IMR-90 (cell line): Measurements from ENCODE around the gene BUD23. TPM values are rescaled to one million over a fixed set of nuclear protein-coding genes. Genes with fewer than 3 reads are reported as not detected.

Source experiments
- ATAC-seq: fragments of 200-7000 bp; cut with Tn5 transposase; 2 replicates; pipeline ENCODE4 v1.9.1; 2020; ENCODE audit warnings: low read depth, mild to moderate bottlenecking, moderate library complexity
- BruUV-seq: library from RNA; stranded (reverse); fragments of 400-500 nt; replicated peaks from 2 replicates; lab custom pipeline; 2021; lab: Mats Ljungman, UMichigan
- CTCF ChIA-PET: fragments of 300-600 bp; formaldehyde crosslinking; extraction: SDS; loops from one replicate; lab custom pipeline; 2021; ENCODE audit warnings: antibody characterized with exemption; lab: Yijun Ruan, JAX
- POLR2A ChIA-PET: fragments of 300-600 bp; sonication (Branson Sonifier 250); formaldehyde crosslinking; loops from one replicate; lab custom pipeline; 2022; ENCODE audit warnings: antibody characterized with exemption; ENCODE audit not compliant: unreplicated experiment; lab: Charles Lee
- DNase-seq: peaks from one replicate; pipeline ENCODE4 v3.0.0; 2013
- H2AFZ ChIP-seq: replicated peaks from 2 replicates; pipeline ENCODE3; 2013; ENCODE audit warnings: low read length, mild to moderate bottlenecking; ENCODE audit not compliant: poor library complexity
- H2AK5ac ChIP-seq: 2 replicates; pipeline ENCODE4 v1.6.1; 2013; ENCODE audit warnings: low read depth, low read length, inconsistent platforms
- H2AK9ac ChIP-seq: replicated peaks from 2 replicates; pipeline ENCODE3; 2013; ENCODE audit warnings: mild to moderate bottlenecking, low read depth, low read length, moderate library complexity; ENCODE audit not compliant: poor library complexity
- H2BK120ac ChIP-seq: 2 replicates; pipeline ENCODE4 v1.6.1; 2013; ENCODE audit warnings: low read depth, low read length, inconsistent platforms
- H2BK15ac ChIP-seq: 3 replicates; pipeline ENCODE4 v1.6.1; 2013; ENCODE audit warnings: low read depth, low read length, inconsistent platforms
- H2BK20ac ChIP-seq: 2 replicates; pipeline ENCODE4 v1.6.1; 2013; ENCODE audit warnings: low read depth, mild to moderate bottlenecking, inconsistent platforms, low read length, moderate library complexity
- H2BK5ac ChIP-seq: 2 replicates; pipeline ENCODE4 v1.6.1; 2013; ENCODE audit warnings: mild to moderate bottlenecking, low read depth, low read length, inconsistent platforms; ENCODE audit not compliant: poor library complexity, severe bottlenecking
- H3K14ac ChIP-seq: replicated peaks from 2 replicates; pipeline ENCODE4 v1.6.1; 2013; ENCODE audit warnings: low read depth, low read length, inconsistent platforms
- H3K18ac ChIP-seq: 2 replicates; pipeline ENCODE4 v1.6.1; 2013; ENCODE audit warnings: low read depth, low read length, control low read depth
- H3K23ac ChIP-seq: 2 replicates; pipeline ENCODE4 v1.6.1; 2013; ENCODE audit warnings: low read depth, low read length, inconsistent platforms
- H3K27ac ChIP-seq: 2 replicates; pipeline ENCODE4 v1.5.1; 2013; ENCODE audit warnings: mild to moderate bottlenecking, control low read depth, low read length; ENCODE audit not compliant: insufficient read depth
- H3K27me3 ChIP-seq: 2 replicates; pipeline ENCODE4 v1.6.1; 2013; ENCODE audit warnings: low read length; ENCODE audit not compliant: control insufficient read depth, insufficient read depth
- H3K36me3 ChIP-seq: 2 replicates; pipeline ENCODE4 v1.6.1; 2013; ENCODE audit warnings: low read length, mixed read lengths; ENCODE audit not compliant: control insufficient read depth, insufficient read depth
- H3K4ac ChIP-seq: 2 replicates; pipeline ENCODE4 v1.6.1; 2013; ENCODE audit warnings: low read depth, low read length, inconsistent platforms
- H3K4me1 ChIP-seq: 2 replicates; pipeline ENCODE4 v1.6.1; 2013; ENCODE audit warnings: low read length, mixed read lengths; ENCODE audit not compliant: control insufficient read depth, insufficient read depth
- H3K4me2 ChIP-seq: 2 replicates; pipeline ENCODE4 v1.6.1; 2013; ENCODE audit warnings: low read depth, mild to moderate bottlenecking, control low read depth, low read length, moderate library complexity
- H3K4me3 ChIP-seq: 2 replicates; pipeline ENCODE4 v1.5.1; 2013; ENCODE audit warnings: low read depth, mild to moderate bottlenecking, control low read depth, low read length, moderate library complexity; ENCODE audit not compliant: insufficient read depth
- H3K56ac ChIP-seq: 2 replicates; pipeline ENCODE4 v1.6.1; 2013; ENCODE audit warnings: low read length, inconsistent platforms; ENCODE audit not compliant: insufficient read depth; ENCODE audit errors: extremely low read depth
- H3K79me1 ChIP-seq, 2 experiments: 2 replicates each; pipeline ENCODE4 v1.6.1; 2013; ENCODE audit warnings: low read length in 2 of 2, inconsistent platforms in 1 of 2, low read depth in 1 of 2
- H3K9ac ChIP-seq: 2 replicates; pipeline ENCODE4 v1.6.1; 2013; ENCODE audit warnings: low read depth, low read length, control low read depth
- H3K9me1 ChIP-seq: 2 replicates; pipeline ENCODE4 v1.6.1; 2013; ENCODE audit warnings: low read length, inconsistent platforms; ENCODE audit not compliant: insufficient read depth
- H3K9me3 ChIP-seq: 2 replicates; pipeline ENCODE4 v1.6.1; 2013; ENCODE audit warnings: low read length; ENCODE audit not compliant: control insufficient read depth, insufficient read depth
- H4K20me1 ChIP-seq: 2 replicates; pipeline ENCODE4 v1.6.1; 2013; ENCODE audit warnings: low read length, inconsistent platforms; ENCODE audit not compliant: insufficient read depth
- H4K5ac ChIP-seq: 2 replicates; pipeline ENCODE4 v1.6.1; 2013; ENCODE audit warnings: mild to moderate bottlenecking, low read depth, low read length, control low read depth
- H4K8ac ChIP-seq, 2 experiments: 2 replicates each; pipeline ENCODE4 v1.6.1; 2013; ENCODE audit warnings: low read depth in 2 of 2, low read length in 2 of 2, control low read depth in 1 of 2, inconsistent platforms in 1 of 2
- H4K91ac ChIP-seq: 2 replicates; pipeline ENCODE4 v1.6.1; 2013; ENCODE audit warnings: low read depth, low read length, inconsistent platforms; ENCODE audit not compliant: insufficient read depth
- BHLHE40 ChIP-seq: fragments of 150-350 bp; IDR thresholded peaks from 2 replicates; pipeline ENCODE4 v1.6.1; 2016; ENCODE audit warnings: mild to moderate bottlenecking, low read depth, low read length
- CEBPB ChIP-seq: IDR thresholded peaks from 2 replicates; pipeline ENCODE4 v1.6.1; 2012; ENCODE audit warnings: low read depth, low read length, improper control_type of control experiment
- CHD1 ChIP-seq: IDR thresholded peaks from 2 replicates; pipeline ENCODE4 v1.6.1; 2012; ENCODE audit warnings: low read depth, low read length, improper control_type of control experiment
- CTCF ChIP-seq: conservative IDR thresholded peaks from 2 replicates; pipeline ENCODE4 v1.5.1; 2012; ENCODE audit warnings: mild to moderate bottlenecking, low read depth, low read length, improper control_type of control experiment
- FOS ChIP-seq: fragments of 150-350 bp; IDR thresholded peaks from 2 replicates; pipeline ENCODE4 v1.6.1; 2016; ENCODE audit warnings: low read depth, low read length
- MAFK ChIP-seq: IDR thresholded peaks from 2 replicates; pipeline ENCODE4 v1.6.1; 2012; ENCODE audit warnings: low read depth, low read length, improper control_type of control experiment
- MAZ ChIP-seq: IDR thresholded peaks from 2 replicates; pipeline ENCODE4 v1.6.1; 2012; ENCODE audit warnings: low read depth, mild to moderate bottlenecking, low read length, improper control_type of control experiment, moderate library complexity, borderline replicate concordance
- MXI1 ChIP-seq: IDR thresholded peaks from 2 replicates; pipeline ENCODE4 v1.6.1; 2012; ENCODE audit warnings: low read depth, mild to moderate bottlenecking, low read length, moderate library complexity, borderline replicate concordance
- NFE2L2 ChIP-seq: fragments of 150-350 bp; IDR thresholded peaks from 2 replicates; pipeline ENCODE4 v1.6.1; 2016; ENCODE audit warnings: low read depth, mild to moderate bottlenecking, low read length
- POLR2A ChIP-seq: IDR thresholded peaks from 2 replicates; pipeline ENCODE4 v1.6.1; 2012; ENCODE audit warnings: mild to moderate bottlenecking, low read depth, low read length
- RAD21 ChIP-seq: IDR thresholded peaks from 2 replicates; pipeline ENCODE4 v1.6.1; 2012; ENCODE audit warnings: low read length, improper control_type of control experiment
- RCOR1 ChIP-seq: IDR thresholded peaks from 2 replicates; pipeline ENCODE4 v1.6.1; 2012; ENCODE audit warnings: mild to moderate bottlenecking, low read length, improper control_type of control experiment; ENCODE audit not compliant: insufficient replicate concordance
- SMC3 ChIP-seq: fragments of 150-350 bp; IDR thresholded peaks from 2 replicates; pipeline ENCODE4 v1.6.1; 2016; ENCODE audit warnings: low read depth, mild to moderate bottlenecking, antibody characterized with exemption, low read length, moderate library complexity
- WGBS, 2 experiments: methylation state at CpG; one replicate each; pipeline versions ENCODE4 v1.1.5 to v1.1.7; 2013; ENCODE audit warnings: missing lambda C conversion rate in 2 of 2; ENCODE audit not compliant: insufficient read length in 1 of 2; ENCODE audit errors: extremely low coverage in 2 of 2; 5-methylcytosine and 5-hydroxymethylcytosine counted together
- dilution Hi-C: fragments of 300-500 bp; cut with HindIII; formaldehyde crosslinking; loops from one replicate; pipeline ENCODE4 v1.14.3; 2018; ENCODE audit warnings: low sequenced_read_pairs; ENCODE audit not compliant: unreplicated experiment
- in situ Hi-C: fragments of 300-500 bp; cut with MboI; formaldehyde crosslinking; loops from 3 replicates; pipeline ENCODE4 v1.14.3; 2019; ENCODE audit warnings: low sequenced_read_pairs, inconsistent platforms, mixed read lengths
- intact Hi-C: fragments of 100-400 bp; cut with micrococcal nuclease; formaldehyde crosslinking; loops from 2 replicates; pipeline ENCODE4 v1.10.0; 2022
- polyA plus RNA-seq, 3 experiments: library from polyadenylated mRNA; depleted of rRNA; stranded (reverse); fragments of >200 nt; gene quantifications; 2 replicates each; pipeline ENCODE4 v1.2.3, GENCODE V29; 2012; ENCODE audit warnings: low replicate concordance in 1 of 3
- total RNA-seq: library from RNA; depleted of rRNA; stranded (reverse); fragments of >200 nt; gene quantifications from 2 replicates; pipeline ENCODE4 v1.2.3, GENCODE V29; 2012
- TF ChIP-seq, protein P1 (sequence below): fragments of 150-350 bp; IDR thresholded peaks from 2 replicates; pipeline ENCODE4 v1.6.1; 2017; ENCODE audit warnings: mild to moderate bottlenecking, antibody characterized with exemption, low read length, low read depth

BUD23 gene
- total and polyA plus RNA-seq, 2 of the 4 experiments (the other 2 are of a cell fraction), result 35.7 to 65.2 TPM

GRCh38 chr7:73703225-73703624 is 19.8 kb downstream of the BUD23 start:
- BruUV-seq, result no TSS peak
- CTCF ChIA-PET, result interaction anchor here (0.9 kb wide), 1 partner anchor 22 kb away, joined by 3 read pairs; no protein-coding TSS in a partner anchor

More at GRCh38 chr7:73703225-73703624, 19.8 kb downstream of the BUD23 start:
- Histone ChIP-seq H3K36me3 (peaks cover 53% of the 10 kb centered on the region), H3K27me3 (no peaks in the 10 kb centered on the region), H2BK120ac (no peak overlapping the region), H3K14ac (no peak overlapping the region), H3K79me1 (peaks cover 5 to 31% of the 10 kb centered on the region in 2 experiments; a peak in 3 of 4 replicates), H2BK20ac (no peak overlapping the region), H2AK5ac (no peak overlapping the region), H4K91ac (no peak overlapping the region), H3K4me2 (no peak overlapping the region), H4K5ac (no peak overlapping the region), H3K27ac (no peak overlapping the region), H3K4me3 (no peak overlapping the region), H3K4ac (no peak overlapping the region), H3K9me1 (0 out of 2 replicates have a peak, but pooled peaks cover 9% of the 10 kb centered on the region), H3K56ac (no peak overlapping the region), H4K8ac (no peak overlapping the region), H2AK9ac (no peak overlapping the region), H2AFZ (no peak overlapping the region), H4K20me1 (peaks cover 46% of the 10 kb centered on the region), H3K4me1 (peaks cover 8% of the 10 kb centered on the region), H2BK5ac (no peak overlapping the region), H3K23ac (no peak overlapping the region), H2BK15ac (no peak overlapping the region), H3K9me3 (no peaks in the 10 kb centered on the region), H3K18ac (no peak overlapping the region), H3K9ac (no peak overlapping the region)
- POLR2A ChIA-PET, result no interaction called here
- TF ChIP-seq MXI1, result no peak
- no peak for TF ChIP-seq SMC3
- TF ChIP-seq, protein P1, sequence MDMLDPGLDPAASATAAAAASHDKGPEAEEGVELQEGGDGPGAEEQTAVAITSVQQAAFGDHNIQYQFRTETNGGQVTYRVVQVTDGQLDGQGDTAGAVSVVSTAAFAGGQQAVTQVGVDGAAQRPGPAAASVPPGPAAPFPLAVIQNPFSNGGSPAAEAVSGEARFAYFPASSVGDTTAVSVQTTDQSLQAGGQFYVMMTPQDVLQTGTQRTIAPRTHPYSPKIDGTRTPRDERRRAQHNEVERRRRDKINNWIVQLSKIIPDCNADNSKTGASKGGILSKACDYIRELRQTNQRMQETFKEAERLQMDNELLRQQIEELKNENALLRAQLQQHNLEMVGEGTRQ, result no peak
- TF ChIP-seq POLR2A, result no peak
- TF ChIP-seq MAFK, result no peak
- no peak for TF ChIP-seq MAZ
- TF ChIP-seq CEBPB, result no peak
- no peak for TF ChIP-seq RCOR1
- TF ChIP-seq CTCF, result no peak
- no peak for TF ChIP-seq FOS
- TF ChIP-seq BHLHE40, result no peak
- TF ChIP-seq CHD1, result no peak
- no peak for TF ChIP-seq NFE2L2
- TF ChIP-seq RAD21, result no peak
- in situ Hi-C loops (no loop called here), dilution Hi-C loops (no loop called here), intact Hi-C loops (no loop called here)
- DNase-seq (no peak), ATAC-seq (no peak)
- WGBS, 2 experiments, result 78% methylated on average over 3 of the region's 13 CpGs; no CpG with 5 or more reads in 1 of the 2 experiments
